PFSK-1 (cell line): ENCODE data around the gene STK39.

ENCODE experiments used
- FOXP2 ChIP-seq: optimal IDR thresholded peaks from 2 replicates; pipeline ENCODE3; 2011; ENCODE audit warnings: borderline replicate concordance, control low read depth, inconsistent platforms; ENCODE audit not compliant: insufficient read depth; ENCODE audit errors: extremely low read length, extremely low read depth
- POLR2AphosphoS5 ChIP-seq: IDR thresholded peaks from 2 replicates; pipeline ENCODE4 v1.6.1; 2012; ENCODE audit warnings: low read depth, mild to moderate bottlenecking, control low read depth, low read length, moderate library complexity
- REST ChIP-seq, 2 experiments: IDR thresholded peaks; 2 replicates each; pipeline versions ENCODE4 v1.6.1 to v1.8.0; 2011 to 2012; ENCODE audit warnings: low read depth in 2 of 2, low read length in 2 of 2, control low read depth in 1 of 2, inconsistent platforms in 1 of 2, mild to moderate bottlenecking in 1 of 2, moderate library complexity in 1 of 2; ENCODE audit not compliant: insufficient read depth in 1 of 2
- SIN3A ChIP-seq: IDR thresholded peaks from 2 replicates; pipeline ENCODE4 v1.6.1; 2012; ENCODE audit warnings: mild to moderate bottlenecking, low read length, moderate library complexity, borderline replicate concordance; ENCODE audit not compliant: insufficient read depth
- TAF1 ChIP-seq: IDR thresholded peaks from 2 replicates; pipeline ENCODE4 v1.6.1; 2012; ENCODE audit warnings: low read length, control low read depth, borderline replicate concordance; ENCODE audit not compliant: insufficient read depth

STK39 gene

DNA sequence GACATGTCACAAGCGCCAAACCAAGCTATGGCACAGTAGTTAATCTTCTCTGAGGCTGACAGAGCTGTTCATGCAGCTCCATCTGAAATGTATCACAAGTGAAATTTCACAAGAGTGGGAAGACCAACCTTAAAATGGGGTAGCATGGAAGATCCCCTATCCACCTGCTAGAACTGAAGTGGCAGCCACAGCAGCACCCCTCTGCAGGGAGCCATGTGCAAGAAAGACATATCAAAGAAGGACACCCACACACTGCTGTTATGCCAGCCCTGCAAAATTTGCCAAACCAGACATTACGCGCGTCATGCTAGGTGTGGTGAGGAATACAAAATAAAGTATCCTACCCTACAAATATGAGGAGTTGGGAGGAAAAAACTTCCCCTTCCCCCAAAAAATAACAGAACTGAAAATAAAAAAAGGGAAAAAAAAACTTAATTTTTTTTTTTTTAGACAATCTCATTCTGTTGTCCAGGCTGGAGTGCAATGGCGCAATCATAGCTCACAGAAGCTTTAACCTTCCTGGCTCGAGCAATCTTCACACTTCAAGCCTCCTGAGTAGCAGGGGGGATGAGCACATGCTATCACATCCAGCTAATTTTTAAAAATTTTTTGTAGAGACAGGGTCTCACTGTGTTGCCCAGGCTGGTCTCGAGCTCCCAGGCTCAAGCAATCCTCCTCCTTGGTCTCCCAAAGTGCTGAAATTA is 76.2 kb downstream of the STK39 start:
- TF ChIP-seq TAF1 (no peak), FOXP2 (no peak), POLR2AphosphoS5 (no peak), REST (IDR thresholded peaks at IDR 0.05; ENCODE audit: insufficient read depth in 1 of 2, low read depth in 2 of 2, low read length in 2 of 2) (no peak), SIN3A (no peak)

- TF ChIP-seq SIN3A, result no peak
- no peak for TF ChIP-seq POLR2AphosphoS5
- TF ChIP-seq FOXP2, result no peak
- TF ChIP-seq REST (IDR thresholded peaks at IDR 0.05; ENCODE audit: insufficient read depth in 1 of 2, low read depth in 2 of 2, low read length in 2 of 2), result no peak
- TF ChIP-seq TAF1, result no peak
Measured at GRCh38 chr2:168169097-168169745, 78.2 kb downstream of the STK39 start.

- TF ChIP-seq REST (IDR thresholded peaks at IDR 0.05; ENCODE audit: insufficient read depth in 1 of 2, low read depth in 2 of 2, low read length in 2 of 2), result no peak
- TF ChIP-seq SIN3A, result no peak
- TF ChIP-seq TAF1, result no peak
- no peak for TF ChIP-seq POLR2AphosphoS5
- TF ChIP-seq FOXP2, result no peak
Measured at GRCh38 chr2:168167511-168168263, 79.7 kb downstream of the STK39 start.

- TF ChIP-seq REST (IDR thresholded peaks at IDR 0.05; ENCODE audit: insufficient read depth in 1 of 2, low read depth in 2 of 2, low read length in 2 of 2) (no peak), FOXP2 (no peak), SIN3A (no peak), POLR2AphosphoS5 (no peak), TAF1 (no peak)
Measured at GRCh38 chr2:168166902-168167510, 80.4 kb downstream of the STK39 start.
